Embryonic facial prominence (tissue), 1 donor: ENCODE measurements around the gene LMO2.
"Not testable (repeated sequence)": the region's sequence is repeated elsewhere in the genome, so short reads cannot be mapped to it uniquely, and the experiment has no call there.

Source experiments
- DNase-seq: peaks from one replicate; pipeline ENCODE4 v3.0.0-alpha.2; 2016; ENCODE audit errors: extremely low spot score

Gene LMO2

DNA sequence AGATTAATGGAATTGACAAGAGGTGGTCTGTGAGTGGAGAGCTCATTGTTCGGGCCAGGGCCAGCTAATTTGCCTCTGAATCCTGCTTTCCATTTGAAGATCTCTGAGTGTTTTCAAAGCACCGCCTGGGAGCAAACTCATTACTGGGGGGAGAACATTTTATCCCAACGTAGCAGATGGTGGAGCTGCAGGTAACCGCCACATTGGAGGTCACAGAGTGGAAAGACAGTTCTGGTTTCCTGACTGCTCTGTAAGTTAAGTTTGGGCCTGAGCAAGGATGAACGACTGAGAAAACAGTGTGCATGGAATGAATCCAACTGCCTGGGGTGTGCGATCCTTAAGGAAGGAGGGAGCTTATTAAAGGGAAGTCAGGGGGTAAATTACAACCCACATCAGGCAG is 30.5 kb downstream of the LMO2 start:
- no peak for DNase-seq

DNA sequence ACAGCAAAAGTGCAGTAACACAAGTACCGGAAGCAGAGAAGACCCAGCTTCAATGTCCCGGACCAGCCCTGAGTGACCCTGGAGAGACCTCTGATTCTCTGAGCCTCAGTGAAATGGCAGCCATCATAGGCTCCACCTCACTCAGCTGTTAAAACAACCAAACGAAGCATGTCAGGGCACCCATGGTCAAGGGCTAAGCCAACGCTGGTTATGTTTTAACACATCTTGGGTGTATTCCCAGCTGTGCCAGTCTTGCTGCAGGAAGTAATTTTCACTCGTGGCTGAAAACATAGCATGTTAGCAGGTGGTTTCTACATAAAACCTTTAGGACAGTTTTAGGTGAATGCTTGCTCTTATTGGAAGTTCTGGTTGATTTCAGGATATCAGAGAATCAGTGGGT is 30.9 kb downstream of the LMO2 start:
- no peak for DNase-seq

DNA sequence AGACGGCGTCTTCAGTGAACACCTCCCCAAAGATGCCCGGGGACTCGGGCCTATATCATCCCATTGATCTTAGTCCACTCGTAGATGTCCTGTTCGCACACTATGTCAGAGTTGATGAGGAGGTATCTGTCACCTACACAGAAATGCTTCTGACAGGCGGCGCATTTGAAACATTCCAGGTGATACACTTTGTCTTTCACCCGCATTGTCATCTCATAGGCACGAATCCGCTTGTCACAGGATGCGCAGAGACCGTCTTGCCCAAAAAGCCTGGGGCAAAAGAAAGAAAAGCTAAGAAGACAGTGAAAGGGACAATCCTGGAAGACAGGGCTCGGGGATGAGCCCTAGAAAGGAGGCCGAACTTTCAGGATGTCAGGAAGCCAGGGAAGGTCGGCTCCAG is 32.6 kb downstream of the LMO2 start:
- no peak for DNase-seq

DNA sequence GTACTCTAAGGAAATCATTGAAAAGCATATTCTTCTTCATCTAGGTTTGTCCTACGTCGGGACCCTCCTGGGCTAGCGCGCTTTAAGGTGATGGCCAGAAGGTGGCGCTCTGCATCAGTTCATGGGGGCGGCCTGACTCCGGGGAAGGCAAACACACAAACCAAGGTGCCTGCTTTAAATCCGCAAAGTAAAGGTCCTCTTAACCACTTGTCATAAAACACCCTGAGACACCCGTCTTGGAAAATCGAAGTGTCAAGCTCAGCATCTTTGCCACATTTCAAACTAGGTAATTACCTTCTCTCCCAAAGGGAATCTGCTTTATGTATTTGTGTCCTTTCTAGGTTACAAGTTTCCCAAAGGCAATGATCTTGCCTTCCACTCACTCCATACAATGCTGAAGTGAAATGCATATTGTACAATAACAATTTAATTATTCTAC is 33.9 kb downstream of the LMO2 start:
- DNase-seq = no peak

DNA sequence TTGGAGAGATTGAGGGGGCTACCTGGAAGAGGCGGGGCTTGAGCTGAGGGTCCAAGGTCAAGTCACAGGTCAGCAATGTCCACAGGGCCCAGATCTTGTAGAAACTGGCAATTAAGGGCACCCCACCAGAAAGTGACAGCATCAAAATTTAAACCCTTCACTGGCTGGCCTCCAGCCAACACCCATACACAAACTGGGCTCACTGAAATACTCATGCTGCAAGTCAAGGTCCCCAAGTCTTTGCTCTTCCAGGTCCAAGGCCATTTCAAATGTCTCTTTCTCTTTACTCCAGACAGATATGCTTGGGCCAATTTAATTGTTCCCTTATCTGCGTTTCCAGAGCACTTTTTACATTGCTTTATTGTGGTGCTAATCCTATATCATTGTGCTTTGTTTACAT is 36.4 kb downstream of the LMO2 start:
- no peak for DNase-seq

DNA sequence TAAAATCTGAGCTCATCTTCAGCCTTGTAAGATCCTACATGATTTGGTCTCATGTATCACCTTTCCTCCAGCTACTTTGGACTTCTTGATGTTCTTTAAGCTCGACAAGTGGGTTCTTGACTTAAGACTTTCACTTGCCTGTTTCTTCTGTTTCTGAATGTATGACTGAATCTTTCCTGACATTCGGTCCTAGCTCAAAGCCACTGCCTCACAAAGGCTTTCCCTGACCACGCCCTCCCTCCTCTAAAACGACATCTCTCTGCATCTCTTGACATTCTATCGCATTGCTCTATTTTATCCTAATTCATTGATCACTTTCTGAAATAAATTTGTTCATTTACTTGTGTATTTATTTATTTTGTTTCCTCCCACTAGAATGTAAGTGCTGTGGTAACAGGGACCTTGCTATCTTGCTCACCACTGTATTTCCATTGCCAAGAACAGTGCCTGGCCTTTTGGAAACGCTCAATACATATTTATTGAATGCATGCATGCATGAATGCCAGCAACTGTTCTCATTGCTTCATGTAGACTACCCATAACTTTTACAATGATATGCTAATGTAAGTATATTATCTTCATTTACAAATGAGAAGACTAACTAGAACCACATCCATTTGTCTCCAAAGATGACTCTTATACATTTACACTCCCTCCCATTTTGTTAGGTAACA is 43.0 kb downstream of the LMO2 start:
- no peak for DNase-seq

DNA sequence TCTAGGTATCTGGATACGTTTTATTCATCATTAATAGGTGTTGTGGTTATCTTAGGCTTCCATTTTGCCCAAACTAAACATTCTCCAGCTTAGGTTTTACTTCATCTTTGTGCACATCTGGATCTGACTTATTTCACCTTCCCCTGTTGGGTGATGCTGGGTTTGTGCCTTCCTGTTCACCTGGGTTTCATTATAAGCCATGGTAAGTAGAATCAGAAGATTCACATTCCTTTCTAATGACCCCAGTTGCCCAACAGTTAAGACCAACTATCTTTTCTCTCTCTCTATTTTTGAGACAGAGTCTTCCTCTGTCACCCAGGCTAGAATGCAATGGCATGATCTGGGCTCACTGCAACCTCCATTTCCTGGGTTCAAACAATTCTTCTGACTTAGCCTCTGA is 44.6 kb downstream of the LMO2 start:
- DNase-seq = no peak

DNA sequence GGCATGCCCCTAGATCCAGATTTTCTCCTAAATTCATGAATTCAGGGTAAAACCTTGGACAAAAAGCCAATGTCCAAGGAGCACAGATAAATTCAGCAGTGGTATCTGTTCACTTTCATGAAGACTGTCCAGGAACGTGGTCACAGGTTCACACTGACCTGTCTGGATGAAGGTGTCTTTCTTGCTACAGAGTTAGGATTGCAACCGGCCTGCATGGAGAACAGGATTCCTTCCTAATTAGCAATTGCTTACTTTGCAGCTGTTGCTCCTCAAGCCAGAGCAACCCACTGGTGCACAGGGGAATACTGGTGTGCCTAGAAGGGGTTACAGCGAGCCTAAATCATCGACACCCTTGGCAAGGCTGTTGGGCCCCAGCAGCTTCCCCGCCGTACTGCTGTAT is 47.6 kb downstream of the LMO2 start:
- no peak for DNase-seq

DNA sequence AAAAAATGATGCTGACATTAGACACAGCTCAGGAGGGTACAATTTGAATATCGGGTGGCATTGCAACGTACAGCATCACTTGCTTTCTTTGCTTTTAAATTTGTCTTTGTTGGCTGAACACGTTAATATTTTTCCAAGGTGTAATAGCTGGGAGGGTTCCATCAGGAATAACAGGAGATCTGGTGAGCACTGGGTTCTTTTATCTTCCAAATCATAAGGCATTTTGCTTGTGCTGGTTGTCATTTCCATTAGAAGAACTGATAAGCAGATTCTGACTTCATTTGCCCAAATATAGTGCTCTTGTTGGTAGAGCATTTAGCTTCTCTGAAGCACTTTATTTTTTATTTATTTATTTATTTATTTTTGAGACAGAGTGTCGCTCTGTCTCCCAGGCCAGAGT is 48.9 kb downstream of the LMO2 start:
- no peak for DNase-seq

DNA sequence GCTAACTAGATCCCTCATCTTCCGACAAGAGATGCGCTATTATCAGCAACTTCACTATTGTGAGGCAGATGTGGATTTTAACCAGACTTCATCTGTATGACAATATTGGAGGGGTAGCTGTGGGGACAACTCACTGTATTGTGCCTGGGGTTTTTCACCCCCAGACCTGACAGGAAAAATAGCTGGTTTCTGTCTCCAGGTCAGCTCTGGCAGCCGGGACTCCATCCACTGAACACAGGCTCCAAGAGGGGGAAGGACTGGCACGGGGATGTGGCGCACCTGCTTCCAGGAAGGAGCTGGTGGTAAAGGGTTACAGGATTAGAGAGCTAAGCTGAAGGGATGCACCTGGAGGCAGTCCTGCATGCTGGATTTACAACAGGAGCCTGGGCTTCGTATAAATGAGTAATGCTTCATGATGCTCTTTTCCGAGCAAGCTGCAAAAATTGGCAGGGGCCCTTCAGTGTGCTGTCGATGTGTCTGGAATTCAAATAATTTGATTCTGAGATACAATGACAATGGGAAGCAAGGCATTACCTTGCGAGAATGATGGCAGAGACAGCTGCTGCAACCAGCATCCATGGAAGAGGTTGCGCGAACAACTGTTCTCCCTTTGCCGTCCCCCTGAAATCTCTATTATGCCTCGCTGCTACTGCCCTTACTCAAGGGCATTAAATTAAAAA is 49.5 kb downstream of the LMO2 start:
- DNase-seq = no peak

DNA sequence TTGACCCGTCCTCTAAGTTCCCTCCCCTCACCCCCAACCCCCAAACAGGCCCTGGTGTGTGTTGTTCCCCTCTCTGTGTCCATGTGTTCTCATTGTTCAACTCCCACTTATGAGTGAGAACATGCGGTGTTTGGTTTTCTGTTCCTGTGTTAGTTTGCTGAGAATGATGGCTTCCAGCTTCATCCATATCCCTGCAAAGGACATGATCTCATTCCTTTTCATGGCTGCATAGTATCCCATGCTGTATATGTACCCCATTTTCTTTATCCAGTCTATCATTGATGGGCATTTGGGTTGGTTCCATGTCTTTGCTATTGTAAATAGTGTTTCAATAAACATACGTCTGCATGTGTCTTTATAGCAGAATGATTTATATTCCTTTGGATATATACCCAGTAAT is 53.6 kb downstream of the LMO2 start:
- DNase-seq = not testable (repeated sequence)

DNA sequence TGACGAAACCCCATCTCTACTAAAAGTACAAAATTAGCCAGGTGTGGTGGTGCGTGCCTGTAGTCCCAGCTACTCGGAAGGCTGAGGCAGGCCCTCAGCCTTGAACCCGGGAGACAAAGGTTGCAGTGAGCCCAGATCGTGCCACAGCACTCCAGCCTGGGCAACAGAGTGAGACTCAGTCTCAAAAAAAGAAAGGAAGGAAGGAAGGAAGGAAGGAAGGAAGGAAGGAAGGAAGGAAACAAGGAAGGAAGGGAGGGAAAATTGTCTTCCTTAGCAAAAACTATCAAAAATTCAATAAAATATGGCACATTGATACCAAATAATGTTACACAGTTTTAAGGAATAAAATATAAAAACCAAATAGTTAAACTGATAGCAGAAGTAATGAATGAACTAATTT is 54.5 kb downstream of the LMO2 start:
- not testable (repeated sequence) for DNase-seq

DNA sequence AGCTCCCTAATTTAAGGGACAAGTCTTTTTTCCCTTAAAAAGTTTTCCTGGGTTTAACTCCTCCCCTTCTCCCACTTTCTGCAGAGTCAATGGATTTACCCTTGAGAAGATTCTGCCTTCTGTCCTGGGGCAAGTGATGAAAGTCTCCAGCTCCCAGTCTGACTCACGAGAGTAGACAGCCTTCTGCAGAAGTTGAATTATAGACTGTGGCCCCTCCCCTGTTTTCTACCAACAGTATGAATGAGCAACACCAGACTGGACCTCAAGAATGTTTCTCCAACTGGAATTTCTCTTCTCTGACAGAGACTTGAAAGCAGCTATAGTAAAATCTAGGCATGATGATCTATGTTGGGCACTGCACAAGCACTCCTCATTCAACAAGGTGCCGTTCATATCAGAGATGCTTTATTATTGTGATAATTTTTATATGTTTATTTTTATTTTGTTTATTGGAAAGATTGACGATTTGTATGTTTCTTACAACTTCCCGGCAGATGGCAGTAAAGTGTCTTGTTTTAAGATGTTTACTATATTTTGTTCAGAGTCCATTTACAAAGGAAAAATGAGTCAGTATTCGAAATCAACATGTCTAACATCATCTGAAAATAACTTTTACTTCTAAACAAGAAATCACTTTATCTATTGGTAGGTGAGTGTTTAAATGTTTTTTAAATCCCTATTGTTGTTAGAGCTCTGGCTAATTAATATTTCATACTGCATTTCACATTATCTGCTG is 56.6 kb downstream of the LMO2 start:
- no peak for DNase-seq

DNA sequence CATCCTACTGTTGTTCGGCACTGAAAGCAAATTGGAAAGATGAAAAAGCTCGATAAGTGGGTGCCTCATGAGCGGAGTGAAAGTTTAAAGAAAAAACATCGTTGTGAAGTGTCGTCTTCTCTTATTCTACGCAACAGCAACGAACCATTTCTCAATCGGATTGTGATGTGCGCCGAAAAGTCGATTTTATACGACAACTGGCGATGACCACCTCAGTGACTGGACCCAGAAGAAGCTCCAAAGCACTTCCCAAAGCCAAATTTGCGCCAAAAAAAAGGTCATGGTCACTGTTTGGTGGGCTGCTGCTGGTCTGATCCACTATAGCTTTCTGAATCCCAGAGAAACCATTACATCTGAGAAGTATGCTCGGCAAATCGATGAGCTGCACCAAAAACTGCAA is 59.2 kb downstream of the LMO2 start:
- DNase-seq = no peak

DNA sequence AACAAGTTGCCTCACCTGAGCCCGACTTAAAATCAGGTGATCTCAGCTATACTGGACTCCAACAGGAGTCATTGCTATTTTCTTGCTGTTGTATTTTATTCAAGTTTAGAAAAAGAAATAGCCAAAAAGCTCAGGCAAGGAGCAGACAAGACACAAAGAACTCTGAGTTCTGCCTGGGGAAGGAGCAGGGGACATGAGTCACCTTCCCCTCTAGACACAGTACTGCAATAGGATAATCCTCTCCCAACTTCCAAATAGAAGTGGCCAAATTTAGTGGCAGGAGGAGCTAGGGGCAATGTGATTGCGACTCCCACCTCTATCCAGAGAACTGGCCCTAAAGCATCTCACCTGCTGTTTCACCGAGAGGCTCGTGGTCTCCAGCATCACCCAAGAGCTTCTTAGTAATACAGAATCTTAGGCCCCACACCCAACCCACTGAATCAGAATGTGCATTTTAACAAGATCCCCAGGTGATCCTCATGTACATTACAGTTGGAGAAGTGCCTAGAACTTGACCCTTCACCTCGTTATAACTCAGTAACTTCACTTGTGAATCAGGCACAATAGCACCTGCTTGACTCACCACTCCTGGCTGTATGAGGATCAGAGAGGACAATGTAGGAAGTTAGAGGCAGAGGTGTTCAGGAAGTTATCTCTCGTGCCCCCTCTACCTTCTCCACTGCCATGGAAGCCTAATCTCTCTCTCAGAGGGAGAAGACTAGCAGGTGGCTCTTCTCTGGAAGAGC is 60.8 kb downstream of the LMO2 start:
- no peak for DNase-seq

DNA sequence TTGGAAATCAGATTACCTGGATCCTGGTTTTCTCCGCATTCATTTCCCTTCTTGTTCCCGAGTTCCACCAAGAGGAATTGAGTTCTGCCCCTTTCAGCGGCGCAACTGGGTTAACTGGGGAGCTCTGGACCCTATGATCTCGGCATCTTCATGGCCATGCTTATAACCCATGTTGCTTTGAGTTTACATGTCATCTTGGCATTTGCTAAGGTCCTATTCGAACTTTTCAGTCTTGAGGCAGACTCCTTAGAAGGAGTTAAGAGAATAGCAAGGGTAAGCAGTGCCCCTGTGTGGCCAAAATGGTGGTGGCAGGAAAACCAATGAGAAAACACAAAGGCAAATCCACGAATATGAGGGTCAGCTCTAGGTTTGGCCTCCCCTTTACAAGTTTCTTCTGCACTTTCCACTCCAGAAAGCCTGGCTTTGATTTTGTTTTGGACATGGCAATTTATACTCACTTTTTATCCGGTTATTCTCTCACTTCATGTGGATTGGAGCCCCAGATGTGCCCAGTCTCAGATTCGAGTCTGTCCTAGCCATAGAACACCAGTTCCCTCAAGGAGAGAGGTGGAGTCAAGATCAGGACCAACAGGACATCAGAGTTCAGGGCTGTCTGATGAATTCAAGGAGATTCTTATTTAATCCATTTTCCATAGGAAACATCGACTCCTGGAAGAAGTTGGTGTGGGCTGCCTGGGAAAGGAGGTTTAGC is 62.3 kb downstream of the LMO2 start:
- peak; percentile 43 for DNase-seq

DNA sequence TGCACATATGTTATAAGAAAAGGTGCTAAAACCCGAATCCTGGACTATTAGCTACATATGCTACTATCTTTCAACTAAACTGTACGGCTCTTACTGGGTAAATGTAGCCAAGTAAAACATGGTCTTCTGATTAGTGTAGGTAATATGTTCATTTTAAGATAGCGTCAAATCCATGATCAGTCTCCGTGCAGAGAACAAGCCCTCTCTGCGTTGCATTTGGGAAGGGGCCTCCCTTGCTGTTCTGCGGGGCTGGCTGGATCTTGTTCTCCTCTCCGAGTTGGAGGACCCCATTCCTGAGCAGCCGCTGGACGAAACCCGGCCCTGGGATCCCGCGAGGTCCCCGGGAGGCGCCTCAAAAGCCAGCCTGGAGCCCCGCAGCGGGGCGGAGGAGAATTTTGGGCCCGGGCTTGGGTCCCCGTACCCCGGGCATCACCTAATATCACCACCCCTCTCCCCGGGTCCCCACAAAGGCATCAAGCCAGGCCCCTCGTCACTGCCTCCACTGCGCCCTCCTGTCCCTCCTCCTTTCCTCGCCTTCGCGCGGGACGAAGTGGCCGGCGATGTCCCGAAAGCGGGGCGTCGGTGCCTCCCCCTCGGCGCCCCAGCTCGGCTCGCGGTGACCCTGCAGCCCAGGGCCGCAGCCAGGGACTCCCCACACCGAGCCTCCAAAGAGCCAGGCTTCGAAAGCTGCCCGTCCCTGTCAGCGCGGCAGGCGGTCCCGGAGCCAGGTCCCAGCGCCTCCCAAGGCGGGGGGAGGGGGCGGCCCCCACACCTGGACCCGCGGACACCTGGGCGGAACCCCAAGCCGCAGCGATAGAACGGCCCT is 63.1 kb downstream of the LMO2 start:
- no peak for DNase-seq

DNA sequence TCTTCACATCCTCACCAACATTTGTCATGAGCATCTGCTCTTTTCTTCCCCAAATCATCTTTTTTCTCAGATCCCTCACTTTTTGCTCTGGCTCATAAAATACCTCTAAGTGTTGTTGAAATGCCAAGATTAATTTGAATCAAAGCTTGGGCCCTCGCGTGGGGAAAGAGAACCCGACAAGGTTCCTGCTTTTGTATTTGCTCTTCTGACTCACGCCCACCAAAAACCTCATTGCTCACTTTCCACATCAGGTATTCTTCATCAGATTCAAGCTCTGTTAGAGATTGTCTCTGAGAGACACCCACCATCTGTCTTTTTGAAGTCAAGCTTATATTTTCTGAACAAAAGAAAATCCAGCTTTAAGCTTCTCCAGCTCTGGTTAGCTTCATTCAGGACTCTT is 64.7 kb downstream of the LMO2 start:
- no peak for DNase-seq

DNA sequence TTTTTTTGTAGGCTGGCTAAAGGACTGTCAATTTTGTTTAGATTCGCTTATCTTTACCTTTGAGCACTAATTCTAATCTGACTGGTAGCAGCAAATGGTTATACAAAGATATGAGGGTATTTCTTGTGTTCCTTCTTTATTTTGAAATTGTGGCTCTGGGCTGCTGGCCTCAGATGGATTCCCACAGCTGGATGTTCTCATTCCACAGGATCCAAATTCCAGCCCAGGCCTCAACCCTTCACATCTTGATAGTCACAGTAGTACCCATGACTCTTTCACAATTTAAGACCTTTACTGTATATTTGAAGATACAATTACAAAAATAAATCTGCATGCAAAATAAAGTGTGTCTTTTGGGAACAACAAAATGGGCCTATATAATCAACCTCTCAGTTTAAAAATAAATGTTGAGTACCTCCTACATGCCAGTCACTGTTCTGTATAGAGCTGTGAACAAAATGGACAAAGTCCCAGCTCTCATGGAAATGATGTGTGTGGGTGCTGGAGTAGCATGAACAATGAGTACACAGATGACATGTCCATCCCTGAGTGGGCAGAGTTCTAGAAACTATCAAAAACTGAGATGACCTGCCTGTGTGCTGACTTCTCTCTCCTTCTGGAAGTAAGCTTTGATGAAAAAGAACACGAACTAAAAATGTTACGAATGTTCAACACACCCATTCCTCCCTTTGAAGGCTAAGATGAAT is 65.9 kb downstream of the LMO2 start:
- DNase-seq = no peak

DNA sequence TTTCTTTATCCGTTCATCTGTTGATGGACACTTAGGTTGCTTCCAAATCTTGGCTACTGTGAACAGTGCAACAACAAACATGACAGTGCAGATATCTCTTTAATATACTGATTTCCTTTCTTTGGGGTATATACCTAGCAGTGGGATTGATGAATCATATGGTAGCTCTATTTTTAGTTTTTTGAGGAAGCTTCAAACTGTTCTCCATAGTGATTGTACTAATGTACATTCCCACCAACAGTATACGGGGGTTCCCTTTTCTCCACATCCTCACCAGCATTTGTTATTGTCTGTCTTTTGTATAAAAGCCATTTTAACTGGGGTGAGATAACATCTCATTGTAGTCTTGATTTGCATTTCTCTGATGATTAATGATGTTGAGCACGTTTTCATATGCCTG is 68.9 kb downstream of the LMO2 start:
- DNase-seq = not testable (repeated sequence)
